ENCODE measurements around the gene USP27X.

The USP27X gene

DNA sequence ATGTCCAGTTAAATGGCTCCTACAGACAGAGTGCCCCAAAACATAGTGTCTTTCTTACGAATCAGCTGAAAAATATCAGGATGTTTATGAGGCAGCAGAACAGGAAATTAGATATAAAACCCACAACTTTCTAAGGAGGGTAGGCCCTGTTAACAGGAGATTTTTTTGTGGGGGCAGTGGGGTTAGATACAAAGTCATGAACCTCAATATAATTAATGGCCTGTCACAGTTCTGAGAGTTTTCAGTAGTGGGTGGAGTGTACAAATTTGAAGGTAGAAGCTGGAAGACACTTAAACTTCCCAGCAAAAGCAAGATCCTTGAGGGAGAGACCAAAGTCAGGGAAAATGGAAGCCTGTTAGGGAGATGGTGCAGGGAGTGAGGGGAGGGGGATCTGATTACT is 32.8 kb upstream of the USP27X start:
- Histone ChIP-seq H4K20me1 (ENCODE audit: insufficient read depth, low read length, poor library complexity, severe bottlenecking) (no peaks in the 10 kb centered on the region), H3K4me1 (ENCODE audit: insufficient read depth, low read length, poor library complexity, severe bottlenecking) (no peaks in the 10 kb centered on the region), H3K9me3 (ENCODE audit: insufficient read depth, low read depth, low read length) (no peaks in the 10 kb centered on the region), H3K4me2 (ENCODE audit: low read depth, low read length, poor library complexity, severe bottlenecking) (no peak overlapping the region), H2AFZ (ENCODE audit: low read length) (no peak overlapping the region), H3F3A (ENCODE audit: low read depth) (no peaks in the 10 kb centered on the region), H3K9me2 (replicated peaks; ENCODE audit: low read depth, low read length) (no peaks in the 10 kb centered on the region), H3K36me3 (ENCODE audit: insufficient read depth, low read length) (no peaks in the 10 kb centered on the region), H3K9ac (ENCODE audit: low read depth, low read length, poor library complexity, severe bottlenecking) (no peak overlapping the region), H3K4me3 (ENCODE audit: low read length, poor library complexity, severe bottlenecking) (no peak overlapping the region), H3K79me2 (ENCODE audit: insufficient read depth, low read length) (no peaks in the 10 kb centered on the region), H3K27me3 (ENCODE audit: insufficient read depth, low read length, poor library complexity, severe bottlenecking) (no peaks in the 10 kb centered on the region)
- no peak for TF ChIP-seq EZH2phosphoT487 (IDR thresholded peaks at IDR 0.05; ENCODE audit: borderline replicate concordance)
- TF ChIP-seq, protein P1, sequence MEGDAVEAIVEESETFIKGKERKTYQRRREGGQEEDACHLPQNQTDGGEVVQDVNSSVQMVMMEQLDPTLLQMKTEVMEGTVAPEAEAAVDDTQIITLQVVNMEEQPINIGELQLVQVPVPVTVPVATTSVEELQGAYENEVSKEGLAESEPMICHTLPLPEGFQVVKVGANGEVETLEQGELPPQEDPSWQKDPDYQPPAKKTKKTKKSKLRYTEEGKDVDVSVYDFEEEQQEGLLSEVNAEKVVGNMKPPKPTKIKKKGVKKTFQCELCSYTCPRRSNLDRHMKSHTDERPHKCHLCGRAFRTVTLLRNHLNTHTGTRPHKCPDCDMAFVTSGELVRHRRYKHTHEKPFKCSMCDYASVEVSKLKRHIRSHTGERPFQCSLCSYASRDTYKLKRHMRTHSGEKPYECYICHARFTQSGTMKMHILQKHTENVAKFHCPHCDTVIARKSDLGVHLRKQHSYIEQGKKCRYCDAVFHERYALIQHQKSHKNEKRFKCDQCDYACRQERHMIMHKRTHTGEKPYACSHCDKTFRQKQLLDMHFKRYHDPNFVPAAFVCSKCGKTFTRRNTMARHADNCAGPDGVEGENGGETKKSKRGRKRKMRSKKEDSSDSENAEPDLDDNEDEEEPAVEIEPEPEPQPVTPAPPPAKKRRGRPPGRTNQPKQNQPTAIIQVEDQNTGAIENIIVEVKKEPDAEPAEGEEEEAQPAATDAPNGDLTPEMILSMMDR (conservative IDR thresholded peaks at IDR 0.05; ENCODE audit: low read length): no peak

DNA sequence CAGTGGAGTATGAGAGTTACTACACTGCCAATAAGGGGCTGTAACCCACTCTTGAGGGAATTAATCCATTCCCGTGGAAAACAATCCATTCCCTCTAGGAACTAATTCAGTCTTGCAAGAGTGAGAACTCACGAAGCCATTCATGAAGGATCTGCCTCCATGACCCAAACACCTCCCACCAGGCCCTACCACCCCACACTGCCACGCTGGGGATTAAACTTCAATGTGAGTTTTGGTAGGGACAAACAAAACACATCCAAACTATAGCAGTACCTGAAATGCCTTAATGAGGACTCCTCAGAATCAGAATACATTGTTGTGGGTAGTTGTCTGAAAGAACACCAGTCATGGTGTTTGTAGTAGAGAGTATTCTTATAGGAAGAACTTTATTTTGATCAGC is 31.0 kb upstream of the USP27X start:
- H3K79me2 ChIP-seq (ENCODE audit: insufficient read depth, low read length): no peaks in the 10 kb centered on the region
- H3K9me3 ChIP-seq (ENCODE audit: insufficient read depth, low read depth, low read length): no peaks in the 10 kb centered on the region

DNA sequence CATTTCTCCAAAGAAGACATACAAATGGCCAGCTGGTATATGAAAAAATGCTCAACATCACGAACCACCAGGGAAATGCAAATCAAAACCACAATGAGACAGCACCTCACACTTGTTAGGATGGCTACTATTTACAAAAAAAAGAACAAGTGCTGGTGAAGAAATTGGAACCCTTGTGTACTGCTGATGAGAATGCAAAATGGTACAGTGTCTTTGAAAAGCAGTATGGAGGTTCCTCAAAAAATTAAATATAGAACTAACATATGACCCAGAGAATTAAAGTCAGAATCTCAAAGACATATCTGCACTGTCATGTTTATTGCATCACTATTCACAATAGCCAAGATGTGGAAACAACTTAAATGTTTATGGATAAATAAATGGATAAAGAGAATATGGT is 29.3 kb upstream of the USP27X start:
- Histone ChIP-seq H4K20me1 (ENCODE audit: insufficient read depth, low read length, poor library complexity, severe bottlenecking) (no peaks in the 10 kb centered on the region), H3K79me2 (ENCODE audit: insufficient read depth, low read length) (no peaks in the 10 kb centered on the region), H3K4me3 (ENCODE audit: low read length, poor library complexity, severe bottlenecking) (no peak overlapping the region), H3K9me2 (replicated peaks; ENCODE audit: low read depth, low read length) (no peaks in the 10 kb centered on the region), H3K36me3 (ENCODE audit: insufficient read depth, low read length) (no peaks in the 10 kb centered on the region), H2AFZ (ENCODE audit: low read length) (no peak overlapping the region), H3K4me2 (ENCODE audit: low read depth, low read length, poor library complexity, severe bottlenecking) (no peak overlapping the region), H3K27me3 (ENCODE audit: insufficient read depth, low read length, poor library complexity, severe bottlenecking) (no peaks in the 10 kb centered on the region), H3F3A (ENCODE audit: low read depth) (no peaks in the 10 kb centered on the region), H3K9me3 (ENCODE audit: insufficient read depth, low read depth, low read length) (no peaks in the 10 kb centered on the region), H3K4me1 (ENCODE audit: insufficient read depth, low read length, poor library complexity, severe bottlenecking) (no peaks in the 10 kb centered on the region), H3K9ac (ENCODE audit: low read depth, low read length, poor library complexity, severe bottlenecking) (no peak overlapping the region)
- TF ChIP-seq, protein P1 (conservative IDR thresholded peaks at IDR 0.05; ENCODE audit: low read length): no peak
- TF ChIP-seq EZH2phosphoT487 (IDR thresholded peaks at IDR 0.05; ENCODE audit: borderline replicate concordance): no peak

More for the DNA sequence above, 31.0 kb upstream of the USP27X start:
- Histone ChIP-seq H3K36me3 (ENCODE audit: insufficient read depth, low read length) (no peaks in the 10 kb centered on the region), H3K9me2 (replicated peaks; ENCODE audit: low read depth, low read length) (no peaks in the 10 kb centered on the region), H3K27me3 (ENCODE audit: insufficient read depth, low read length, poor library complexity, severe bottlenecking) (no peaks in the 10 kb centered on the region), H3F3A (ENCODE audit: low read depth) (no peaks in the 10 kb centered on the region), H3K9ac (ENCODE audit: low read depth, low read length, poor library complexity, severe bottlenecking) (no peak overlapping the region), H4K20me1 (ENCODE audit: insufficient read depth, low read length, poor library complexity, severe bottlenecking) (no peaks in the 10 kb centered on the region), H3K4me3 (ENCODE audit: low read length, poor library complexity, severe bottlenecking) (no peak overlapping the region), H2AFZ (ENCODE audit: low read length) (no peak overlapping the region), H3K4me2 (ENCODE audit: low read depth, low read length, poor library complexity, severe bottlenecking) (no peak overlapping the region), H3K4me1 (ENCODE audit: insufficient read depth, low read length, poor library complexity, severe bottlenecking) (no peaks in the 10 kb centered on the region)
- no peak for TF ChIP-seq EZH2phosphoT487 (IDR thresholded peaks at IDR 0.05; ENCODE audit: borderline replicate concordance)
- TF ChIP-seq, protein P1 (conservative IDR thresholded peaks at IDR 0.05; ENCODE audit: low read length): no peak
